K562 (cell line): ENCODE results near the gene CNOT2. TPM values are rescaled to one million over a fixed set of nuclear protein-coding genes. Genes with fewer than 3 reads are reported as not detected.

ENCODE experiments used
- ATAC-seq: fragments of 200-7000 bp; cut with Tn5 transposase; 3 replicates; pipeline ENCODE4 v1.9.1; 2020; ENCODE audit warnings: moderate library complexity
- BruUV-seq: library from RNA; stranded (reverse); fragments of 400-500 nt; replicated peaks from 2 replicates; lab custom pipeline; 2021; lab: Mats Ljungman, UMichigan
- CTCF ChIA-PET: fragments of 300-600 bp; formaldehyde crosslinking; extraction: SDS; loops from one replicate; lab custom pipeline; 2021; ENCODE audit warnings: low intra/inter-chr PET ratio; lab: Yijun Ruan, JAX
- POLR2A ChIA-PET: fragments of 300-600, 350-650 bp; sonication (Branson Sonifier 250); formaldehyde crosslinking; extraction: SDS; loops from one replicate; lab custom pipeline; 2021; ENCODE audit warnings: antibody characterized with exemption, inconsistent platforms; lab: Yijun Ruan, JAX
- DNase-seq, 4 experiments: peaks; one replicate each; pipeline versions ENCODE4 v3.0.0 to v3.0.0-alpha.2; 2011 to 2018; ENCODE audit warnings: low spot score in 3 of 4, mixed read lengths in 3 of 4; ENCODE audit errors: extremely low read depth in 1 of 4
- FAIRE-seq: peaks from 2 replicates; lab custom pipeline; 2011; peaks lifted over from hg19 to GRCh38; lab: Jason Lieb, UNC
- H2AFZ ChIP-seq: 2 replicates; pipeline ENCODE4 v1.6.0; 2011; ENCODE audit warnings: low read depth, low read length, control low read depth, inconsistent platforms
- H3K27ac ChIP-seq: fragments of 200-600 bp; 3 replicates; pipeline ENCODE4 v1.8.0; 2011; ENCODE audit warnings: low read depth, mild to moderate bottlenecking, control low read depth, inconsistent platforms, low read length, moderate library complexity, mixed read lengths; ENCODE audit errors: extremely low read depth
- H3K27me3 ChIP-seq, 2 experiments: fragments of 300-600 bp in 1 of 2; 2 replicates in 1 of 2; 3 replicates in 1 of 2; pipeline versions ENCODE4 v1.6.0 to v1.8.0; 2011; ENCODE audit warnings: inconsistent platforms in 2 of 2, low read length in 2 of 2, mild to moderate bottlenecking in 1 of 2, mixed read lengths in 1 of 2, moderate library complexity in 1 of 2; ENCODE audit not compliant: control insufficient read depth in 2 of 2, insufficient read depth in 2 of 2
- H3K36me3 ChIP-seq: fragments of 300-600 bp; 3 replicates; pipeline ENCODE4 v1.8.0; 2011; ENCODE audit warnings: mild to moderate bottlenecking, low read length, inconsistent platforms; ENCODE audit not compliant: control insufficient read depth, insufficient read depth
- H3K4me1 ChIP-seq, 2 experiments: fragments of 200-600 bp in 1 of 2; replicated peaks in 1 of 2; 2 replicates in 1 of 2; 3 replicates in 1 of 2; pipeline versions ENCODE4 v1.5.1 to v1.8.0; 2011; ENCODE audit warnings: inconsistent platforms in 2 of 2, low read length in 2 of 2, mild to moderate bottlenecking in 1 of 2, mixed read lengths in 1 of 2, moderate library complexity in 1 of 2; ENCODE audit not compliant: control insufficient read depth in 2 of 2, insufficient read depth in 2 of 2
- H3K4me2 ChIP-seq: 2 replicates; pipeline ENCODE4 v1.6.1; 2011; ENCODE audit warnings: low read length, control low read depth, inconsistent platforms, mixed read lengths; ENCODE audit not compliant: insufficient read depth
- H3K4me3 ChIP-seq: fragments of 200-600 bp; sonication (generic), shearing (Covaris generic); 2 replicates; pipeline ENCODE4 v1.5.1; 2016; ENCODE audit warnings: control low read depth, inconsistent platforms
- H3K79me2 ChIP-seq: fragments of 200-600 bp; 3 replicates; pipeline ENCODE4 v1.8.0; 2011; ENCODE audit warnings: low read length, inconsistent platforms; ENCODE audit not compliant: control insufficient read depth, insufficient read depth
- H3K9ac ChIP-seq, 2 experiments: 2 replicates each; pipeline versions ENCODE4 v1.6.0 to v1.6.1; 2011; ENCODE audit warnings: low read depth in 2 of 2, low read length in 2 of 2, control low read depth in 1 of 2, inconsistent platforms in 1 of 2, mild to moderate bottlenecking in 1 of 2, mixed read lengths in 1 of 2; ENCODE audit not compliant: insufficient read depth in 1 of 2
- H3K9me1 ChIP-seq: one replicate; pipeline ENCODE4 v1.6.0; 2011; ENCODE audit warnings: inconsistent platforms, mild to moderate bottlenecking, low read length, moderate library complexity; ENCODE audit not compliant: control insufficient read depth, insufficient read depth
- H3K9me3 ChIP-seq: replicated peaks from 2 replicates; pipeline ENCODE4 v1.5.1; 2011; ENCODE audit warnings: low read depth, low read length, inconsistent platforms; ENCODE audit not compliant: control insufficient read depth, insufficient read depth
- H4K20me1 ChIP-seq: replicated peaks from 2 replicates; pipeline ENCODE4 v1.6.1; 2011; ENCODE audit warnings: low read length, inconsistent platforms, mixed read lengths; ENCODE audit not compliant: control insufficient read depth, insufficient read depth
- AFF1 ChIP-seq, 2 experiments: fragments of 450-650 bp; IDR thresholded peaks; 2 replicates each; pipeline ENCODE4 v1.6.1; 2018; ENCODE audit warnings: mild to moderate bottlenecking in 2 of 2, low read depth in 1 of 2; ENCODE audit not compliant: partially characterized antibody in 2 of 2
- E2F5 ChIP-seq: sonication (generic); formaldehyde crosslinking; IDR thresholded peaks from 2 replicates; pipeline ENCODE4 v1.8.0; 2022; ENCODE audit warnings: mild to moderate bottlenecking, missing genetic modification reagents
- ETV1 ChIP-seq: fragments of 450-650 bp; conservative IDR thresholded peaks from 2 replicates; pipeline ENCODE4 v1.6.1; 2016; ENCODE audit warnings: missing genetic modification characterization, control low read depth, low read depth, missing compliant biosample characterization
- NCOA6 ChIP-seq: fragments of 450-650 bp; IDR thresholded peaks from 2 replicates; pipeline ENCODE4 v1.6.1; 2017; ENCODE audit warnings: mild to moderate bottlenecking
- SMAD1 ChIP-seq: fragments of 150-350 bp; IDR thresholded peaks from 2 replicates; pipeline ENCODE4 v1.6.1; 2014; ENCODE audit warnings: low read length, low read depth; ENCODE audit not compliant: partially characterized antibody
- TSC22D4 ChIP-seq: fragments of 450-650 bp; IDR thresholded peaks from 2 replicates; pipeline ENCODE4 v1.6.1; 2016; ENCODE audit warnings: missing genetic modification characterization, missing biosample characterization, control low read depth
- ZFPM2 ChIP-seq: fragments of 250-450 bp; sonication (Bioruptor Pico); IDR thresholded peaks from 2 replicates; pipeline ENCODE4 v1.5.1; 2022; ENCODE audit warnings: mild to moderate bottlenecking
- ZNF76 ChIP-seq: fragments of 250-450 bp; sonication (Bioruptor Pico); IDR thresholded peaks from 2 replicates; pipeline ENCODE4 v1.4.0; 2020; ENCODE audit warnings: mild to moderate bottlenecking, moderate library complexity, borderline replicate concordance
- WGBS: fragments of 100-300 bp; shearing (Covaris generic); methylation state at CpG from one replicate; pipeline ENCODE4 v1.1.6; 2016; ENCODE audit warnings: low coverage, mixed read lengths; ENCODE audit not compliant: insufficient coverage; ENCODE audit errors: missing lambda C conversion rate; 5-methylcytosine and 5-hydroxymethylcytosine counted together
- in situ Hi-C: fragments of 300-500 bp; cut with MboI; formaldehyde crosslinking; loops from 4 replicates; pipeline ENCODE4 v1.15.0; 2018; ENCODE audit warnings: inconsistent platforms, mixed read lengths
- intact Hi-C: fragments of 100-400 bp; cut with micrococcal nuclease; formaldehyde crosslinking; loops from 2 replicates; pipeline ENCODE4 v1.14.2; 2022
- polyA plus RNA-seq, 8 experiments: library from polyadenylated mRNA; depleted of rRNA in 4 of 8; stranded (reverse) in 5 of 8; unstranded in 3 of 8; fragments of >200 nt; fragmentation: Nextera tagmentation in 2 of 8; fragmentation: Illumina TruSeq in 1 of 8; extraction: Ambion mirVana in 2 of 8; extraction: Trizol in 1 of 8; gene quantifications; 2 replicates each; pipeline versions ENCODE4 v1.2.1 to v1.2.3, GENCODE V29; 2011 to 2014; ENCODE audit warnings: inconsistent platforms in 1 of 8, missing spikeins in 1 of 8
- total RNA-seq, 7 experiments: library from RNA; depleted of rRNA in 6 of 7; stranded (reverse); fragments of >200 nt in 6 of 7; fragmentation: Illumina TruSeq in 2 of 7; extraction: Trizol in 2 of 7; gene quantifications; 2 replicates each; pipeline versions ENCODE4 v1.2.1 to v1.2.3, GENCODE V29; 2011 to 2021; ENCODE audit warnings: low replicate concordance in 1 of 7

The CNOT2 gene
- total and polyA plus RNA-seq, 9 of the 15 experiments (the other 6 are each of a cell fraction or from before 2014, with no cell fraction given) = 43.6 to 119 (median 84.4) TPM

GRCh38 chr12:70252832-70253231 is 9.6 kb downstream of the CNOT2 start:
- no peaks in the 10 kb centered on the region for H3K27me3 ChIP-seq
- no peak for TF ChIP-seq AFF1 (IDR thresholded peaks at IDR 0.05; ENCODE audit: low read depth in 1 of 2, partially characterized antibody in 2 of 2)
- no peak for TF ChIP-seq SMAD1
- TF ChIP-seq ZFPM2 (CRISPR knock-in tag) = no peak
- no peak for TF ChIP-seq ETV1 (tag)
- TF ChIP-seq NCOA6 = no peak
- TF ChIP-seq ZNF76 (CRISPR knock-in tag) = no peak
- TF ChIP-seq TSC22D4 (tag) = no peak
- TF ChIP-seq E2F5 (CRISPR knock-in tag) = no peak
- DNase-seq (no peak), FAIRE-seq (no peak), ATAC-seq (no peak)
- peaks cover 0 to 17% of the 10 kb centered on the region in 2 experiments; a peak in 2 of 5 replicates for H3K4me1 ChIP-seq
- in situ Hi-C loops (no loop called here), intact Hi-C loops (no loop called here)
- no peak overlapping the region for H3K4me3 ChIP-seq
- H3K27ac ChIP-seq = no peak overlapping the region
- ChIA-PET POLR2A (no interaction called here), CTCF (interaction anchor here (0.6 kb wide), 1 partner anchor 131 kb away, joined by 4 read pairs; no protein-coding TSS in a partner anchor)
- BruUV-seq = no TSS peak
- WGBS = 84% methylated on average over 4 of the region's 4 CpGs
- peaks cover 6% of the 10 kb centered on the region; the same call in 2 of the 3 replicates for H3K36me3 ChIP-seq
- peaks cover 7% of the 10 kb centered on the region; the same call in 1 of the 2 replicates for H4K20me1 ChIP-seq
- H3K9me1 ChIP-seq = no peaks in the 10 kb centered on the region
- H2AFZ ChIP-seq = no peak overlapping the region
- no peak overlapping the region for H3K4me2 ChIP-seq
- H3K79me2 ChIP-seq = peaks cover 96% of the 10 kb centered on the region
- H3K9me3 ChIP-seq = no peaks in the 10 kb centered on the region
- H3K9ac ChIP-seq = no peak overlapping the region
